H9 (cell line): ENCODE measurements around the gene CEBPG. TPM values are rescaled to one million over a fixed set of nuclear protein-coding genes. Genes with fewer than 3 reads are reported as not detected.

Experiments
- DNase-seq: peaks from one replicate; pipeline ENCODE4 v3.0.0-alpha.2; 2017
- H2AFZ ChIP-seq: one replicate; pipeline ENCODE4 v1.6.1; 2013; ENCODE audit warnings: mild to moderate bottlenecking, low read length, control low read depth, moderate library complexity
- H2AK5ac ChIP-seq: 2 replicates; pipeline ENCODE4 v1.6.1; 2013; ENCODE audit warnings: low read length, control low read depth, mixed read lengths; ENCODE audit not compliant: insufficient read length
- H2BK120ac ChIP-seq: one replicate; pipeline ENCODE4 v1.6.1; 2013; ENCODE audit warnings: low read depth, mild to moderate bottlenecking, low read length, control low read depth, inconsistent platforms; ENCODE audit not compliant: poor library complexity, severe bottlenecking
- H2BK12ac ChIP-seq: 2 replicates; pipeline ENCODE4 v1.6.1; 2013; ENCODE audit warnings: low read length, control low read depth, mixed read lengths, low read depth; ENCODE audit not compliant: insufficient read length
- H2BK15ac ChIP-seq: 2 replicates; pipeline ENCODE4 v1.6.1; 2013; ENCODE audit warnings: low read depth, low read length, control low read depth
- H2BK20ac ChIP-seq: one replicate; pipeline ENCODE4 v1.6.1; 2013; ENCODE audit warnings: low read depth, mild to moderate bottlenecking, low read length, control low read depth, inconsistent platforms; ENCODE audit not compliant: poor library complexity, severe bottlenecking
- H2BK5ac ChIP-seq: 2 replicates; pipeline ENCODE4 v1.6.1; 2013; ENCODE audit warnings: low read length, control low read depth, mixed read lengths; ENCODE audit not compliant: insufficient read length
- H3K14ac ChIP-seq: 2 replicates; pipeline ENCODE4 v1.6.1; 2013; ENCODE audit warnings: low read length, control low read depth; ENCODE audit not compliant: insufficient read depth
- H3K18ac ChIP-seq: 2 replicates; pipeline ENCODE4 v1.6.1; 2013; ENCODE audit warnings: low read depth, mild to moderate bottlenecking, mixed read lengths, low read length, control low read depth; ENCODE audit not compliant: insufficient read length
- H3K23ac ChIP-seq: 2 replicates; pipeline ENCODE4 v1.6.1; 2013; ENCODE audit warnings: low read length, control low read depth, mixed read lengths, low read depth; ENCODE audit not compliant: insufficient read length
- H3K23me2 ChIP-seq: 2 replicates; pipeline ENCODE4 v1.6.1; 2013; ENCODE audit warnings: low read depth, mild to moderate bottlenecking, mixed read lengths, low read length, control low read depth; ENCODE audit not compliant: insufficient read length, poor library complexity, severe bottlenecking
- H3K27ac ChIP-seq: 2 replicates; pipeline ENCODE4 v1.5.1; 2013; ENCODE audit warnings: low read length, control low read depth, mixed read lengths, low read depth; ENCODE audit not compliant: insufficient read length
- H3K27me3 ChIP-seq: 2 replicates; pipeline ENCODE4 v1.6.1; 2013; ENCODE audit warnings: low read length, control low read depth, inconsistent platforms; ENCODE audit not compliant: insufficient read depth
- H3K4ac ChIP-seq: 2 replicates; pipeline ENCODE4 v1.6.1; 2013; ENCODE audit warnings: low read depth, mild to moderate bottlenecking, control low read depth, inconsistent platforms, low read length, moderate library complexity
- H3K4me1 ChIP-seq: 2 replicates; pipeline ENCODE4 v1.6.1; 2013; ENCODE audit warnings: low read length, control low read depth, inconsistent platforms; ENCODE audit not compliant: insufficient read depth
- H3K4me2 ChIP-seq: 2 replicates; pipeline ENCODE4 v1.6.1; 2013; ENCODE audit warnings: low read length, control low read depth, mixed read lengths; ENCODE audit not compliant: insufficient read length, insufficient read depth
- H3K56ac ChIP-seq: 2 replicates; pipeline ENCODE4 v1.6.1; 2013; ENCODE audit warnings: low read depth, mild to moderate bottlenecking, mixed read lengths, low read length, control low read depth; ENCODE audit not compliant: insufficient read length
- H3K79me1 ChIP-seq: 2 replicates; pipeline ENCODE4 v1.6.1; 2013; ENCODE audit warnings: low read depth, mild to moderate bottlenecking, moderate library complexity, low read length, control low read depth, inconsistent platforms; ENCODE audit not compliant: insufficient read depth, poor library complexity, severe bottlenecking
- H3K79me2 ChIP-seq: 2 replicates; pipeline ENCODE4 v1.6.1; 2013; ENCODE audit warnings: low read length, control low read depth, inconsistent platforms; ENCODE audit not compliant: insufficient read depth
- H3K9ac ChIP-seq: 2 replicates; pipeline ENCODE4 v1.6.1; 2013; ENCODE audit warnings: low read length, control low read depth, mixed read lengths; ENCODE audit not compliant: insufficient read length; ENCODE audit errors: extremely low read depth
- H3K9me3 ChIP-seq: one replicate; pipeline ENCODE4 v1.6.1; 2013; ENCODE audit warnings: low read depth, low read length, inconsistent platforms; ENCODE audit not compliant: control insufficient read depth
- H3T11ph ChIP-seq: one replicate; pipeline ENCODE4 v1.6.1; 2013; ENCODE audit warnings: mild to moderate bottlenecking, low read length, control low read depth, inconsistent platforms
- H4K20me1 ChIP-seq: one replicate; pipeline ENCODE4 v1.6.1; 2013; ENCODE audit not compliant: control insufficient read depth, insufficient read length, insufficient read depth
- H4K5ac ChIP-seq: 2 replicates; pipeline ENCODE4 v1.6.1; 2013; ENCODE audit warnings: low read depth, mild to moderate bottlenecking, mixed read lengths, low read length, control low read depth; ENCODE audit not compliant: insufficient read length
- H4K8ac ChIP-seq: replicated peaks from 2 replicates; pipeline ENCODE4 v1.6.1; 2013; ENCODE audit warnings: low read length, control low read depth, mixed read lengths, low read depth; ENCODE audit not compliant: insufficient read length
- H4K91ac ChIP-seq: 2 replicates; pipeline ENCODE4 v1.6.1; 2013; ENCODE audit warnings: low read depth, mild to moderate bottlenecking, moderate library complexity, mixed read lengths, low read length, control low read depth; ENCODE audit not compliant: insufficient read length
- H3K27ac Mint-ChIP-seq, 3 experiments: 2 replicates in 2 of 3; 3 replicates in 1 of 3; pipeline ENCODE4 v1.8.0; 2020 to 2021; ENCODE audit warnings: mixed read lengths in 3 of 3, mild to moderate bottlenecking in 1 of 3, moderate library complexity in 1 of 3
- H3K27me3 Mint-ChIP-seq: 2 replicates; pipeline ENCODE4 v1.8.0; 2021; ENCODE audit warnings: low read depth, mild to moderate bottlenecking, moderate library complexity, mixed read lengths
- H3K36me3 Mint-ChIP-seq, 3 experiments: 2 replicates in 2 of 3; 3 replicates in 1 of 3; pipeline ENCODE4 v1.8.0; 2020 to 2021; ENCODE audit warnings: low read depth in 3 of 3, mixed read lengths in 3 of 3; ENCODE audit not compliant: insufficient read depth in 1 of 3
- H3K4me1 Mint-ChIP-seq, 2 experiments: 2 replicates each; pipeline ENCODE4 v1.8.0; 2020; ENCODE audit warnings: mixed read lengths in 2 of 2
- H3K4me3 Mint-ChIP-seq, 2 experiments: 2 replicates in 1 of 2; 3 replicates in 1 of 2; pipeline ENCODE4 v1.8.0; 2020 to 2021; ENCODE audit warnings: mild to moderate bottlenecking in 2 of 2, mixed read lengths in 2 of 2, moderate library complexity in 1 of 2
- H3K9me3 Mint-ChIP-seq, 2 experiments: 2 replicates in 1 of 2; 3 replicates in 1 of 2; pipeline ENCODE4 v1.8.0; 2020; ENCODE audit warnings: mild to moderate bottlenecking in 2 of 2, mixed read lengths in 2 of 2, moderate library complexity in 1 of 2
- WGBS: extraction: QIAGEN DNeasy Blood & Tissue Kit; methylation state at CpG from one replicate; pipeline ENCODE4 v1.1.7; 2013; ENCODE audit warnings: missing lambda C conversion rate, low lambda C conversion rate, mixed read lengths; ENCODE audit not compliant: insufficient read length; ENCODE audit errors: extremely low coverage; 5-methylcytosine and 5-hydroxymethylcytosine counted together
- total RNA-seq: library from RNA; stranded (reverse); gene quantifications from 2 replicates; pipeline ENCODE4 v1.2.1, GENCODE V29; 2021
- TF ChIP-seq, protein P1 (sequence below): fragments of 200-600 bp; sonication (generic); conservative IDR thresholded peaks from 3 replicates; pipeline ENCODE4 v1.8.0; 2021; ENCODE audit warnings: antibody characterized with exemption, mild to moderate bottlenecking

The CEBPG gene
- total RNA-seq, 1 experiment from 2014 or later = 33.7 TPM

DNA sequence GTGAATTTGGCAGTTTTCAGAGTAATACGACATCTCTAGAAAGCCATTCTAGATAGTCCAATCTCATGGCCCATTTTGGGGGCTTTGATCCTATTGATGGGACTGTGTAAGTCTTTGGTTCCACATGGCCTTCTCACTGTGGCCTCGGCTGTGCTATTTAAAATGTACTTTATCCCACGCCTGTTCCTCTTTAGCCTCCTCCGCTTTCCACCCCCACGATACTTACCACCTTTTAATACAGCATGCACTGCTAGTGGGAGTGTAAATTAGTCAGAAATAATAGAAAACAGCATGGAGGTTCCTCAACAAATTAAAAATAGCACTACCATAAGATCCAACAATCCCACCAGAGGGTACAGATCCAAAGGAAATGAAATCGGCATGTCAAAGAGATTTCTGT is 28.3 kb upstream of the CEBPG start:
- no CpG with 5 or more reads among the region's 6 CpGs for WGBS
- Histone ChIP-seq H2BK15ac (no peak overlapping the region), H3K56ac (no peak overlapping the region), H3K14ac (no peak overlapping the region), H3K23me2 (no peaks in the 10 kb centered on the region), H2BK120ac (no peak overlapping the region), H3K4me2 (no peak overlapping the region), H2AK5ac (no peak overlapping the region), H3K23ac (no peak overlapping the region), H4K91ac (no peak overlapping the region), H3K79me2 (no peaks in the 10 kb centered on the region), H3K27ac (no peak overlapping the region), H4K5ac (no peak overlapping the region), H3T11ph (no peak overlapping the region), H3K27me3 (no peaks in the 10 kb centered on the region), H2AFZ (no peak overlapping the region), H3K4me1 (no peaks in the 10 kb centered on the region), H4K20me1 (no peaks in the 10 kb centered on the region), H4K8ac (no peak overlapping the region), H3K18ac (no peak overlapping the region), H2BK5ac (no peak overlapping the region), H3K9me3 (no peaks in the 10 kb centered on the region), H3K4ac (no peak overlapping the region), H3K79me1 (no peaks in the 10 kb centered on the region), H2BK20ac (no peak overlapping the region), H2BK12ac (no peak overlapping the region), H3K9ac (no peak overlapping the region)
- H3K36me3 Mint-ChIP-seq = no peaks in the 10 kb centered on the region
- H3K27me3 Mint-ChIP-seq = peaks cover 42% of the 10 kb centered on the region
- no peak overlapping the region for H3K4me3 Mint-ChIP-seq
- H3K4me1 Mint-ChIP-seq = peaks cover 5 to 7% of the 10 kb centered on the region in 2 experiments
- TF ChIP-seq, protein P1, sequence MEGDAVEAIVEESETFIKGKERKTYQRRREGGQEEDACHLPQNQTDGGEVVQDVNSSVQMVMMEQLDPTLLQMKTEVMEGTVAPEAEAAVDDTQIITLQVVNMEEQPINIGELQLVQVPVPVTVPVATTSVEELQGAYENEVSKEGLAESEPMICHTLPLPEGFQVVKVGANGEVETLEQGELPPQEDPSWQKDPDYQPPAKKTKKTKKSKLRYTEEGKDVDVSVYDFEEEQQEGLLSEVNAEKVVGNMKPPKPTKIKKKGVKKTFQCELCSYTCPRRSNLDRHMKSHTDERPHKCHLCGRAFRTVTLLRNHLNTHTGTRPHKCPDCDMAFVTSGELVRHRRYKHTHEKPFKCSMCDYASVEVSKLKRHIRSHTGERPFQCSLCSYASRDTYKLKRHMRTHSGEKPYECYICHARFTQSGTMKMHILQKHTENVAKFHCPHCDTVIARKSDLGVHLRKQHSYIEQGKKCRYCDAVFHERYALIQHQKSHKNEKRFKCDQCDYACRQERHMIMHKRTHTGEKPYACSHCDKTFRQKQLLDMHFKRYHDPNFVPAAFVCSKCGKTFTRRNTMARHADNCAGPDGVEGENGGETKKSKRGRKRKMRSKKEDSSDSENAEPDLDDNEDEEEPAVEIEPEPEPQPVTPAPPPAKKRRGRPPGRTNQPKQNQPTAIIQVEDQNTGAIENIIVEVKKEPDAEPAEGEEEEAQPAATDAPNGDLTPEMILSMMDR = no peak
- H3K27ac Mint-ChIP-seq = no peak overlapping the region
- no peaks in the 10 kb centered on the region for H3K9me3 Mint-ChIP-seq
- DNase-seq = no peak
